Loucy (cell line): ENCODE data around the gene ZNF708.
A peak's percentile ranks its signal among the peaks of the same experiment; 100 is the strongest.
"Not testable (repeated sequence)": the region's sequence is repeated elsewhere in the genome, so short reads cannot be mapped to it uniquely, and the experiment has no call there.

Experiments used
- H2AFZ ChIP-seq: fragments of 200-600 bp; sonication (generic); 2 replicates; pipeline ENCODE4 v1.6.0; 2016; ENCODE audit warnings: antibody characterized with exemption, mild to moderate bottlenecking, low read length, moderate library complexity
- H3F3A ChIP-seq: fragments of 200-600 bp; 2 replicates; pipeline ENCODE4 v1.6.0; 2016; ENCODE audit warnings: antibody characterized with exemption, low read depth, mild to moderate bottlenecking
- H3K27me3 ChIP-seq: fragments of 200-600 bp; sonication (generic); 2 replicates; pipeline ENCODE4 v1.6.1; 2014; ENCODE audit warnings: low read length, mild to moderate bottlenecking; ENCODE audit not compliant: insufficient read depth, poor library complexity, severe bottlenecking
- H3K36me3 ChIP-seq: fragments of 200-600 bp; sonication (generic); 2 replicates; pipeline ENCODE4 v1.6.1; 2016; ENCODE audit warnings: low read length; ENCODE audit not compliant: insufficient read depth
- H3K4me1 ChIP-seq: fragments of 200-600 bp; sonication (generic); 2 replicates; pipeline ENCODE4 v1.5.1; 2014; ENCODE audit warnings: low read length, mild to moderate bottlenecking; ENCODE audit not compliant: insufficient read depth, poor library complexity, severe bottlenecking
- H3K4me2 ChIP-seq: fragments of 200-600 bp; sonication (generic); 2 replicates; pipeline ENCODE4 v1.6.0; 2014; ENCODE audit warnings: antibody characterized with exemption, low read length, low read depth, mild to moderate bottlenecking; ENCODE audit not compliant: poor library complexity, severe bottlenecking
- H3K4me3 ChIP-seq: fragments of 200-600 bp; sonication (generic); 2 replicates; pipeline ENCODE4 v1.5.1; 2014; ENCODE audit warnings: low read length, mild to moderate bottlenecking, mixed read lengths; ENCODE audit not compliant: poor library complexity, severe bottlenecking
- H3K79me2 ChIP-seq: fragments of 200-600 bp; sonication (generic); 2 replicates; pipeline ENCODE4 v1.6.1; 2014; ENCODE audit warnings: low read length; ENCODE audit not compliant: insufficient read depth
- H3K9ac ChIP-seq: fragments of 200-600 bp; sonication (generic); 2 replicates; pipeline ENCODE4 v1.6.0; 2014; ENCODE audit warnings: mild to moderate bottlenecking, low read depth, low read length, moderate library complexity; ENCODE audit not compliant: poor library complexity, severe bottlenecking
- H3K9me2 ChIP-seq: fragments of 200-600 bp; sonication (generic); replicated peaks from 2 replicates; pipeline ENCODE4 v1.6.1; 2016; ENCODE audit warnings: low read depth, low read length, mixed read lengths
- H3K9me3 ChIP-seq: fragments of 200-600 bp; sonication (generic); 2 replicates; pipeline ENCODE4 v1.6.1; 2014; ENCODE audit warnings: mild to moderate bottlenecking, antibody characterized with exemption, low read length, low read depth; ENCODE audit not compliant: insufficient read depth
- H4K20me1 ChIP-seq: fragments of 200-600 bp; sonication (generic); 2 replicates; pipeline ENCODE4 v1.6.0; 2014; ENCODE audit warnings: antibody characterized with exemption, low read length, mild to moderate bottlenecking; ENCODE audit not compliant: insufficient read depth, poor library complexity, severe bottlenecking
- EZH2phosphoT487 ChIP-seq: fragments of 200-600 bp; IDR thresholded peaks from 2 replicates; pipeline ENCODE4 v1.6.1; 2018; ENCODE audit warnings: antibody characterized with exemption, mild to moderate bottlenecking, moderate library complexity, borderline replicate concordance
- TF ChIP-seq, protein P1 (sequence below): fragments of 200-600 bp; sonication (generic); conservative IDR thresholded peaks from 2 replicates; pipeline ENCODE4 v1.5.1; 2014; ENCODE audit warnings: mild to moderate bottlenecking, antibody characterized with exemption, low read length

Gene ZNF708

GRCh38 chr19:21352830-21353229 lies 23.6 kb upstream of the ZNF708 start:
- H4K20me1 ChIP-seq: no peaks in the 10 kb centered on the region
- no peak overlapping the region for H3K4me2 ChIP-seq
- peaks cover 2% of the 10 kb centered on the region; the same call in 1 of the 2 replicates for H3K9me3 ChIP-seq
- H3K4me1 ChIP-seq: no peaks in the 10 kb centered on the region
- H2AFZ ChIP-seq: no peak overlapping the region
- H3K9ac ChIP-seq: no peak overlapping the region
- H3K4me3 ChIP-seq: no peak overlapping the region
- H3F3A ChIP-seq: no peaks in the 10 kb centered on the region
- TF ChIP-seq, protein P1, sequence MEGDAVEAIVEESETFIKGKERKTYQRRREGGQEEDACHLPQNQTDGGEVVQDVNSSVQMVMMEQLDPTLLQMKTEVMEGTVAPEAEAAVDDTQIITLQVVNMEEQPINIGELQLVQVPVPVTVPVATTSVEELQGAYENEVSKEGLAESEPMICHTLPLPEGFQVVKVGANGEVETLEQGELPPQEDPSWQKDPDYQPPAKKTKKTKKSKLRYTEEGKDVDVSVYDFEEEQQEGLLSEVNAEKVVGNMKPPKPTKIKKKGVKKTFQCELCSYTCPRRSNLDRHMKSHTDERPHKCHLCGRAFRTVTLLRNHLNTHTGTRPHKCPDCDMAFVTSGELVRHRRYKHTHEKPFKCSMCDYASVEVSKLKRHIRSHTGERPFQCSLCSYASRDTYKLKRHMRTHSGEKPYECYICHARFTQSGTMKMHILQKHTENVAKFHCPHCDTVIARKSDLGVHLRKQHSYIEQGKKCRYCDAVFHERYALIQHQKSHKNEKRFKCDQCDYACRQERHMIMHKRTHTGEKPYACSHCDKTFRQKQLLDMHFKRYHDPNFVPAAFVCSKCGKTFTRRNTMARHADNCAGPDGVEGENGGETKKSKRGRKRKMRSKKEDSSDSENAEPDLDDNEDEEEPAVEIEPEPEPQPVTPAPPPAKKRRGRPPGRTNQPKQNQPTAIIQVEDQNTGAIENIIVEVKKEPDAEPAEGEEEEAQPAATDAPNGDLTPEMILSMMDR: no peak
- TF ChIP-seq EZH2phosphoT487: no peak
- H3K9me2 ChIP-seq: no peaks in the 10 kb centered on the region
- no peaks in the 10 kb centered on the region for H3K79me2 ChIP-seq
- no peaks in the 10 kb centered on the region for H3K36me3 ChIP-seq
- H3K27me3 ChIP-seq: no peaks in the 10 kb centered on the region

- not testable (repeated sequence) for H3K27me3 ChIP-seq, H3K4me1 ChIP-seq, H3K36me3 ChIP-seq, H3F3A ChIP-seq, H2AFZ ChIP-seq, H3K9ac ChIP-seq, H3K9me3 ChIP-seq, H3K4me3 ChIP-seq, H3K79me2 ChIP-seq, H3K9me2 ChIP-seq, H3K4me2 ChIP-seq, H4K20me1 ChIP-seq
Measured at GRCh38 chr19:21344841-21345240, 15.6 kb upstream of the ZNF708 start.

DNA sequence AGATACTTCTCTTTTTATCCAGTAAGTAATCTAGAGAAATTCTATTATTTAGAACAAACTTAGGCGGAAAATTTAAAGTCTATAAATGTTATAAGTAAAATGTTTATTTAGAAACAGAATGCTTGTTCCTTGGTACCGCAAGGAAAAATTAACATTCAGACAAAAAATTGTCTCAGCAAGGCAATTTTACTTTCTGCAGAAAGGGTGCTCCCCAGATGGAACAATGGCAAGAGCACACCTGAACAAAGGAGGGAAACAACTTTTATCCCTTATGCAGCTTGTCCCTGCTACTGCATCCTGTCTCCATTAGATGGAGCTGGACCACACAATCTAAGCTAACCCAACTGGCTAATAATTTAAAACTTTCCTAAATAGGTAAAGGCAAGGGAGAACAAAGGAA lies 6.5 kb upstream of the ZNF708 start:
- no peaks in the 10 kb centered on the region for H4K20me1 ChIP-seq
- H3K36me3 ChIP-seq: no peaks in the 10 kb centered on the region
- H3K9me3 ChIP-seq: peaks cover 10% of the 10 kb centered on the region; the same call in 1 of the 2 replicates
- H3K4me1 ChIP-seq: no peaks in the 10 kb centered on the region
- H3F3A ChIP-seq: no peaks in the 10 kb centered on the region
- no peaks in the 10 kb centered on the region for H3K9me2 ChIP-seq
- no peak overlapping the region for H2AFZ ChIP-seq
- no peaks in the 10 kb centered on the region for H3K79me2 ChIP-seq
- no peak overlapping the region for H3K4me3 ChIP-seq
- TF ChIP-seq EZH2phosphoT487: no peak
- TF ChIP-seq, protein P1: peak; percentile 42
- H3K27me3 ChIP-seq: no peaks in the 10 kb centered on the region
- H3K4me2 ChIP-seq: no peak overlapping the region
- H3K9ac ChIP-seq: no peak overlapping the region

- peak overlapping the region; percentile 88; the same call in 1 of the 2 replicates for H2AFZ ChIP-seq
- H3K4me3 ChIP-seq: peak overlapping the region; percentile 81
- H3K79me2 ChIP-seq: peaks cover 54% of the 10 kb centered on the region
- H3K4me2 ChIP-seq: peak overlapping the region; percentile 84
- peaks cover 23% of the 10 kb centered on the region for H3K4me1 ChIP-seq
- H3K9ac ChIP-seq: peak overlapping the region; percentile 87
- TF ChIP-seq, protein P1: no peak
- TF ChIP-seq EZH2phosphoT487: no peak
- no peaks in the 10 kb centered on the region for H3F3A ChIP-seq
- H3K36me3 ChIP-seq: no peaks in the 10 kb centered on the region
- no peaks in the 10 kb centered on the region for H3K9me2 ChIP-seq
- H4K20me1 ChIP-seq: peaks cover 18% of the 10 kb centered on the region
- no peaks in the 10 kb centered on the region; the same call in 1 of the 2 replicates for H3K9me3 ChIP-seq
- H3K27me3 ChIP-seq: no peaks in the 10 kb centered on the region
Measured at GRCh38 chr19:21328406-21328805, 804 bp downstream of the ZNF708 start.
